Transverse colon (tissue), 4 donors: ENCODE data around the gene HCAR1.

Experiments
- EP300 ChIP-seq: sonication (generic); formaldehyde crosslinking; IDR thresholded peaks from one replicate; pipeline ENCODE4 v1.6.1; 2017; ENCODE audit warnings: antibody characterized with exemption, low read depth
- POLR2A ChIP-seq: fragments of 450-650 bp; IDR thresholded peaks from one replicate; pipeline ENCODE4 v1.6.1; 2016; ENCODE audit warnings: antibody characterized with exemption, mild to moderate bottlenecking, moderate library complexity
- POLR2AphosphoS5 ChIP-seq, 3 donors: sonication (generic); formaldehyde crosslinking; IDR thresholded peaks; one replicate each; pipeline ENCODE4 v1.6.1; 2016; ENCODE audit warnings: antibody characterized with exemption in 3 of 3
- TF ChIP-seq, protein P1 (sequence below), 5 experiments: fragments of 200-600 bp in 3 of 5; fragments of 450-650 bp in 2 of 5; sonication (generic) in 3 of 5; IDR thresholded peaks; 1 replicate in 2 of 5; 2 replicates in 3 of 5; pipeline ENCODE4 v1.5.1; 2016 to 2017; ENCODE audit warnings: antibody characterized with exemption in 5 of 5, inconsistent platforms in 3 of 5, mild to moderate bottlenecking in 2 of 5, moderate library complexity in 1 of 5

DNA sequence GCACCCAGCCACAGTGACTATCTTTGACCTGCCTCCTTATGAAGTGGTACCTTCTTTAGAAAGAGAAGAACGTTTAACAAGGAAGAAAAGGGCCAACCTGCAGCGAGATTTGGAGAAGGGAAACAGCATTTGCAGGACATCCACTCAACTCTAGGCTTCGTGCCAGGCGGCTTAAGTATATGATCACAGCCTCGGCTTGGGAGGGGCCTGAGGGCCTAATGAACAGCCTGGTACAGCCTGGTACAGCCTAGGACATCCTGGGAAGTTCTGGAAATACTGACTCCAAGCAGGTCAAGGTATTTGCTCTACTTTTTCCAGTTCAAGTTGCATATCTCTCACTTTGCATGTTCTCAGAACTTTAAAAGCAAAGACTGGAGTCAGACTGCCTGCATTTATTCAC, 43.6 kb downstream of the HCAR1 start:
- TF ChIP-seq, protein P1, sequence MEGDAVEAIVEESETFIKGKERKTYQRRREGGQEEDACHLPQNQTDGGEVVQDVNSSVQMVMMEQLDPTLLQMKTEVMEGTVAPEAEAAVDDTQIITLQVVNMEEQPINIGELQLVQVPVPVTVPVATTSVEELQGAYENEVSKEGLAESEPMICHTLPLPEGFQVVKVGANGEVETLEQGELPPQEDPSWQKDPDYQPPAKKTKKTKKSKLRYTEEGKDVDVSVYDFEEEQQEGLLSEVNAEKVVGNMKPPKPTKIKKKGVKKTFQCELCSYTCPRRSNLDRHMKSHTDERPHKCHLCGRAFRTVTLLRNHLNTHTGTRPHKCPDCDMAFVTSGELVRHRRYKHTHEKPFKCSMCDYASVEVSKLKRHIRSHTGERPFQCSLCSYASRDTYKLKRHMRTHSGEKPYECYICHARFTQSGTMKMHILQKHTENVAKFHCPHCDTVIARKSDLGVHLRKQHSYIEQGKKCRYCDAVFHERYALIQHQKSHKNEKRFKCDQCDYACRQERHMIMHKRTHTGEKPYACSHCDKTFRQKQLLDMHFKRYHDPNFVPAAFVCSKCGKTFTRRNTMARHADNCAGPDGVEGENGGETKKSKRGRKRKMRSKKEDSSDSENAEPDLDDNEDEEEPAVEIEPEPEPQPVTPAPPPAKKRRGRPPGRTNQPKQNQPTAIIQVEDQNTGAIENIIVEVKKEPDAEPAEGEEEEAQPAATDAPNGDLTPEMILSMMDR (IDR thresholded peaks at IDR 0.05), result no peak
- TF ChIP-seq POLR2A, result no peak
- TF ChIP-seq POLR2AphosphoS5 (IDR thresholded peaks at IDR 0.05), result no peak
- no peak for TF ChIP-seq EP300
